WTC11 (cell line): ENCODE data around the gene PTPRN2.

Source experiments
- NFE2L1 ChIP-seq: sonication (generic); formaldehyde crosslinking; IDR thresholded peaks from 2 replicates; pipeline ENCODE4 v1.8.1; 2023; ENCODE audit warnings: missing genetic modification reagents
- TF ChIP-seq, protein P1 (sequence below): sonication (generic); formaldehyde crosslinking; IDR thresholded peaks from 2 replicates; pipeline ENCODE4 v1.8.1; 2023; ENCODE audit warnings: mild to moderate bottlenecking, missing genetic modification reagents, borderline replicate concordance

GRCh38 chr7:157762824-157763223 is 824.8 kb downstream of the PTPRN2 start:
- no peak for TF ChIP-seq NFE2L1
- TF ChIP-seq, protein P1, sequence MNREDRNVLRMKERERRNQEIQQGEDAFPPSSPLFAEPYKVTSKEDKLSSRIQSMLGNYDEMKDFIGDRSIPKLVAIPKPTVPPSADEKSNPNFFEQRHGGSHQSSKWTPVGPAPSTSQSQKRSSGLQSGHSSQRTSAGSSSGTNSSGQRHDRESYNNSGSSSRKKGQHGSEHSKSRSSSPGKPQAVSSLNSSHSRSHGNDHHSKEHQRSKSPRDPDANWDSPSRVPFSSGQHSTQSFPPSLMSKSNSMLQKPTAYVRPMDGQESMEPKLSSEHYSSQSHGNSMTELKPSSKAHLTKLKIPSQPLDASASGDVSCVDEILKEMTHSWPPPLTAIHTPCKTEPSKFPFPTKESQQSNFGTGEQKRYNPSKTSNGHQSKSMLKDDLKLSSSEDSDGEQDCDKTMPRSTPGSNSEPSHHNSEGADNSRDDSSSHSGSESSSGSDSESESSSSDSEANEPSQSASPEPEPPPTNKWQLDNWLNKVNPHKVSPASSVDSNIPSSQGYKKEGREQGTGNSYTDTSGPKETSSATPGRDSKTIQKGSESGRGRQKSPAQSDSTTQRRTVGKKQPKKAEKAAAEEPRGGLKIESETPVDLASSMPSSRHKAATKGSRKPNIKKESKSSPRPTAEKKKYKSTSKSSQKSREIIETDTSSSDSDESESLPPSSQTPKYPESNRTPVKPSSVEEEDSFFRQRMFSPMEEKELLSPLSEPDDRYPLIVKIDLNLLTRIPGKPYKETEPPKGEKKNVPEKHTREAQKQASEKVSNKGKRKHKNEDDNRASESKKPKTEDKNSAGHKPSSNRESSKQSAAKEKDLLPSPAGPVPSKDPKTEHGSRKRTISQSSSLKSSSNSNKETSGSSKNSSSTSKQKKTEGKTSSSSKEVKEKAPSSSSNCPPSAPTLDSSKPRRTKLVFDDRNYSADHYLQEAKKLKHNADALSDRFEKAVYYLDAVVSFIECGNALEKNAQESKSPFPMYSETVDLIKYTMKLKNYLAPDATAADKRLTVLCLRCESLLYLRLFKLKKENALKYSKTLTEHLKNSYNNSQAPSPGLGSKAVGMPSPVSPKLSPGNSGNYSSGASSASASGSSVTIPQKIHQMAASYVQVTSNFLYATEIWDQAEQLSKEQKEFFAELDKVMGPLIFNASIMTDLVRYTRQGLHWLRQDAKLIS (CRISPR knock-in tag) = no peak
